ENCODE measurements around the gene BBS4. TPM values are rescaled to one million over a fixed set of nuclear protein-coding genes. Genes with fewer than 3 reads are reported as not detected.
A peak's percentile ranks its signal among the peaks of the same experiment; 100 is the strongest.
"Not testable (repeated sequence)": the region's sequence is repeated elsewhere in the genome, so short reads cannot be mapped to it uniquely, and the experiment has no call there.

The BBS4 gene
- polyA plus RNA-seq, 1 donor from 2014 or later, result 9.2 TPM

DNA sequence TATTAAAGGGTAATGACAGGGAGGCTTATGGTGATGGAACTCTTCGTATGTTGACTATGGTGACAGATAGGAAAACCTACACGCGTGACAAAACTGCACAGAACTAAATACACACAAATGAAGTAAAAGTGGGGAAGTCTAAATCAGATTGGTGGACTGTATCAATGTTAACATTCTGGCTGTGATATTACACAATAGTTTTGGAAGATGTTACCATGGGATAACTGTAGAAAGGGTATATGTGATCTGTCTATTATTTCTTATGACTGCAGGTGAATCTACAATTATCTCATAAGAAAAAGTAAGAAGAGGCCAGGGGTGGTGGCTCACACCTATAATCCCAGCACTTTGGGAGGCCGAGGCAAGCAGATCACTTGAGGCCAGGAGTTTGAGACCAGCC is 9.2 kb upstream of the BBS4 start:
- Mint-ChIP-seq H3K4me1 (peaks cover 0 to 3% (median 0%) of the 10 kb centered on the region in 3 donors), H3K27ac (peak overlapping the region in 1 of 3 donors; percentile 59), H3K36me3 (no peaks in the 10 kb centered on the region), H3K27me3 (peaks cover 9% of the 10 kb centered on the region), H3K9me3 (no peaks in the 10 kb centered on the region), H3K4me3 (no peak overlapping the region)

DNA sequence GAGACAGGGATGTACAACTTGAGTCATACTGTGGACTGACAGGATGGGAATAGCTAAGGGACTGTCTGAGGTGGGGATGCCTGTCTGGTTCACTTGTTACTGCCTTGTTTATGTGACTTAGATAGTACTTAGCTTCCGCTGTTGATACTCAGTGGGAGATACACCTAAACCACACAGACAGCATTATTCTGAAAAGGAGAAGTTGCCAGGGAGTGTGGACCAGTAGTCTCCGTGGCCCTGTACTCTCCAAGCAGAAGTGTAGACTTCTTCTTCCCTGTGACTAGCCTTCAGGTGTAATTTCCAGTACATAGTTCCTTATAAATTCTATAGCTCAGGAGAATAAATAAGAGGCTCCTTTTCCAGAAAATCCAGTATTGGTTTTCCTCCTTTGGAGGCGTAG is 5.1 kb upstream of the BBS4 start:
- no peaks in the 10 kb centered on the region for H3K9me3 Mint-ChIP-seq
- H3K4me1 Mint-ChIP-seq, result peaks cover under 1 to 13% (median 9%) of the 10 kb centered on the region in 3 donors
- peaks cover 6% of the 10 kb centered on the region for H3K27me3 Mint-ChIP-seq
- peak overlapping the region in 1 of 4 donors; percentile 60 for H3K4me3 Mint-ChIP-seq
- no peak overlapping the region for H3K27ac Mint-ChIP-seq
- H3K36me3 Mint-ChIP-seq, result no peaks in the 10 kb centered on the region

DNA sequence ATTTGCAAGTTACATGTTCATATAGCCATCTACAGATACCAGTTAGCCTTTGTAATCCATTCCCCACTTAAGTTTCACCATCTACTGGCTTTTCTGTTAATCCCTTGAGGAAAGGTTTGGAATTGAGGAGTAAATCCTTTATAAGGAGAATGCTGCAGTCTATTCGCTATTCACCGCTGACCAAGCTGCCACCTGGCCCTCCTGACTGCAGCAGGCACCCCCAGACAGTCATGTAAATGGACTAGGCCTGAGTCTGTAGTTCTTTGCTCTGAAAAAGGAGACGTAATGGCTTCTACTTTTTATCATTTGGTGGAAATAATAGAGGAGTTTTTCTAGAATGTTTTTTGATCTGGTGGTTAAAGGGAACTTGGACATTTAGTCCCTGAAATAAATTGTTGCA is 3.2 kb upstream of the BBS4 start:
- no peaks in the 10 kb centered on the region for H3K9me3 Mint-ChIP-seq
- H3K27ac Mint-ChIP-seq, result peak overlapping the region in 1 of 3 donors; percentile 39
- H3K27me3 Mint-ChIP-seq, result peaks cover 6% of the 10 kb centered on the region
- no peaks in the 10 kb centered on the region for H3K36me3 Mint-ChIP-seq
- H3K4me3 Mint-ChIP-seq, result peak overlapping the region in 1 of 4 donors; percentile 38
- peaks cover 10 to 23% (median 19%) of the 10 kb centered on the region in 3 donors for H3K4me1 Mint-ChIP-seq

DNA sequence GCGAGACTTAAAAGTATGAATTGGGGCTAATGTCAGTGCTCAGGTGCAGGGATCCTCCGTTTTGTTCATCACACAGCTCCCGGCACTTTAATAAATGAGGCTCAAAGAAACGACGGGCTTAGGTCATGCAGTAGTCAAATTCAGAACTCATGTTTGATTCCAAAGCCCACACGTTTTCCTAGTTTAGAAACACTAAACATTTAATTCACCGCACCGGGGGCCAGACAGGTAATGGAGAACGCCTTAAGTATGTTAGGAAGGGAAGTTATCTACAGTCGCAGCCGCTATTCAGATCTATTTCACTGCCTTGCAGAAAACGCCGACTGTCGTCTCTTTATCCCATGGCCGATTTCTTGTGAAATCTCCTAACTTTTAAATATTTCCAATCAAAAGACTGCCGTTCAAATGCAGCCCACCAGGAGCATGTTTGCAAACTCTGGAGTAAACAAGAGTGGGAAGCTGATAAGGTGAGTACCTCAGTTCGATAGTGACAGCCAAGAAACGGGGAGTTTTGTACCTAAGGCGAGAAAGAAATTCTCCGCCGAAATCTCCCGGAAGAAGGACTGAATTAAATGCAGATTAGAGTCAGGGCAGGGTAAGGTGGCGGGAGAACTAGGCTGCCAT is 594 bp upstream of the BBS4 start:
- Mint-ChIP-seq H3K9me3 (no peaks in the 10 kb centered on the region), H3K27ac (peak overlapping the region; percentile 96 to 97 (median 96)), H3K4me3 (peak overlapping the region; percentile 97 to 99 (median 99)), H3K4me1 (peaks cover 10 to 23% (median 19%) of the 10 kb centered on the region in 3 donors), H3K27me3 (no peaks in the 10 kb centered on the region), H3K36me3 (no peaks in the 10 kb centered on the region)

DNA sequence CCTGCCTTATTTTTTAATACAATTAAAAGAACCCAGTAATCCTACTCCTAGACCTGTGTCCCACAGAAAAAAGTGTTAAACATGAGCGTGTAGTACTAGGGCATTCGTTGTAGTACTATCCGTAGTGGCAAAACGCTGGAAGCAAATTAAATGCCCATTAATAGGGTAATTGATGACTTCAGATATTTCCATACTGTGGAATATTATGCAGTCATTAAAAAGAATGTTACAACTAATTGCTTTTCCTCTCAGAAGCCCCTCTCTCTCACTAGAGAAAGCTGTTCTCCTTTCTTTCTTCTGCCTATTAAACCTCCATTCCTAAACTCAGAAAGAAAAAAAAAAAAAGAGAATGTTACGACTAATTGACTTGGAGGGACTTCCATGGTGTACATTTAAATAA is 2.7 kb downstream of the BBS4 start:
- Mint-ChIP-seq H3K27me3 (no peaks in the 10 kb centered on the region), H3K4me3 (peak overlapping the region in 1 of 4 donors; percentile 57), H3K36me3 (no peaks in the 10 kb centered on the region), H3K4me1 (peaks cover 10 to 19% (median 18%) of the 10 kb centered on the region in 3 donors), H3K27ac (peak overlapping the region in 1 of 3 donors; percentile 73), H3K9me3 (no peaks in the 10 kb centered on the region)

DNA sequence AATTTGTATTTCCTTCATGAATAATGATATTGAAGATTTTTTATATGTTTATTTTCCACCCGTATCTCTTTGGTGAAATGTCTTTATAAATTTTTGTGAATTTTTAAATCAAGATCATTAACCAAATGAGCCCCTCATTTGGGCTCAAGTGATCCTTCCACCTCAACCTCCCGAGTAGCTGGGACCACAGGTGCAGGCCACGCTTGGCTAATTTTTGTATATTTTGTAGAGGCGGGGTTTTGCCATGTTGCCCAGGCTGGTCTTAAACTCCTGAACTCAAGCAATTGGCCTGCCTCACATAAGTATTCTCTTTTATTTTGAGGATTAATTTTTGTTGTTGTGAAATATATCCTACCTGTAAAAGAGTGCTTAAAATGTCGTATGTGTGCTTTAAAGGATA is 4.9 kb downstream of the BBS4 start:
- Mint-ChIP-seq H3K4me3 (no peak overlapping the region), H3K36me3 (no peaks in the 10 kb centered on the region), H3K27me3 (no peaks in the 10 kb centered on the region), H3K27ac (no peak overlapping the region), H3K4me1 (peaks cover 10 to 13% (median 10%) of the 10 kb centered on the region in 3 donors), H3K9me3 (no peaks in the 10 kb centered on the region)

DNA sequence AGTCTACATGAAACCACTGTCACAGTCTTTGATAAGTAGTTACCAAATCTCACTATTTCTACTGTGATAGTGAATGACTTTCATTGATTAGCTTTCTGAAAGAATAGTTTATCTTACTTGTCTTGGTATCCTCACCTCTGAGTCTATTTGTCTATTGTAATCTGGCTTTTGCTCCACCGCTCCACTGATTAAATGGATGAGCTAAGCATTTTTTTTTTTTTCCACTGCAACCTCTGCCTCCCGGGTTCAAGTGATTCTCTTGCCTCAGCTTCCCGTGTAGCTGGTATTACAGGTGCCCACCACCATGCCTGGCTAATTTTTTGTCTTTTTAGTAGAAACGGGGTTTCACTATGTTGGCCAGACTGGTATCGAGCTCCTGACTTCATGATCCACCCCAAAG is 12.9 kb downstream of the BBS4 start:
- H3K27me3 Mint-ChIP-seq, result no peaks in the 10 kb centered on the region
- peaks cover 0 to 2% (median 2%) of the 10 kb centered on the region in 3 donors for H3K4me1 Mint-ChIP-seq
- no peak overlapping the region for H3K27ac Mint-ChIP-seq
- peaks cover 3% of the 10 kb centered on the region for H3K36me3 Mint-ChIP-seq
- H3K4me3 Mint-ChIP-seq, result no peak overlapping the region
- no peaks in the 10 kb centered on the region for H3K9me3 Mint-ChIP-seq

DNA sequence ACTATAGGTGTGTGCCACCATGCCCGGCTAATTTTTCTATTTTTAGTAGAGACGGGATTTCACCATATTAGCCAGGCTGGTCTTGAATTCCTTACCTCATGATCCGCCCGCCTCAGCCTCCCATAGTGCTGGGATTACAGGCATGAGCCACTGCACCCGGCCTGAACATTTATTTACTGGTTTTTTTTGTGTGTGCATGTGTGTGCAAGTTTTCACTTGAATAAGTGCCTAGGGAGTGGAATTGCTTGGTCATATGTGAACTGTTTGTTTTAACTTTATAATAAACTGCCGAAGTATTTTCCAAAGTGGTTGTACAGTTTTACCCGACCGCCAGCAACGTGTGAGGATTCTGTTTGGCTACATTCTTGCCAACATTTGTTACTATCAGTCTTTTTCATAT is 14.1 kb downstream of the BBS4 start:
- peak overlapping the region in 1 of 3 donors; percentile 8 for H3K27ac Mint-ChIP-seq
- no peaks in the 10 kb centered on the region for H3K27me3 Mint-ChIP-seq
- no peaks in the 10 kb centered on the region for H3K9me3 Mint-ChIP-seq
- no peaks in the 10 kb centered on the region for H3K4me1 Mint-ChIP-seq
- peaks cover 3% of the 10 kb centered on the region for H3K36me3 Mint-ChIP-seq
- H3K4me3 Mint-ChIP-seq, result no peak overlapping the region

DNA sequence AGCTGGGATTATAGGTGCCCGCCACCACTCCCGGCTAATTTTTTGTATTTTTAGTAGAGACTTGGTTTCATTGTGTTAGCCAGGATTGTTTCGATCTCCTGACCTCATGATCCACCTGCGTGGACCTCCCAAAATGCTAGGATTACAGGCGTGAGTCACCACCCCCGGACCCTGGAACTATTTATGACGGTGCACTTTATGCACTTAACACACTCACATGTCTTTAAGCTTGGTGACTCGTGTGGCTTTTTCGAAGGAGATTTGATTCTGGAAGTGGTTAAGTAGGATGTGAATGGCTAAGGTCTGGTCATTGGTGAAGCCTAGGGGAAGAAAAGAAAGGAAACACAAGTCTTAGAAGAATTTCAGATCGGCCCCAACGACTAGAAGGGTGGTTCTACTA is 20.3 kb downstream of the BBS4 start:
- Mint-ChIP-seq H3K4me1 (peaks cover 0 to 4% (median 0%) of the 10 kb centered on the region in 3 donors), H3K4me3 (no peak overlapping the region), H3K27ac (no peak overlapping the region)

DNA sequence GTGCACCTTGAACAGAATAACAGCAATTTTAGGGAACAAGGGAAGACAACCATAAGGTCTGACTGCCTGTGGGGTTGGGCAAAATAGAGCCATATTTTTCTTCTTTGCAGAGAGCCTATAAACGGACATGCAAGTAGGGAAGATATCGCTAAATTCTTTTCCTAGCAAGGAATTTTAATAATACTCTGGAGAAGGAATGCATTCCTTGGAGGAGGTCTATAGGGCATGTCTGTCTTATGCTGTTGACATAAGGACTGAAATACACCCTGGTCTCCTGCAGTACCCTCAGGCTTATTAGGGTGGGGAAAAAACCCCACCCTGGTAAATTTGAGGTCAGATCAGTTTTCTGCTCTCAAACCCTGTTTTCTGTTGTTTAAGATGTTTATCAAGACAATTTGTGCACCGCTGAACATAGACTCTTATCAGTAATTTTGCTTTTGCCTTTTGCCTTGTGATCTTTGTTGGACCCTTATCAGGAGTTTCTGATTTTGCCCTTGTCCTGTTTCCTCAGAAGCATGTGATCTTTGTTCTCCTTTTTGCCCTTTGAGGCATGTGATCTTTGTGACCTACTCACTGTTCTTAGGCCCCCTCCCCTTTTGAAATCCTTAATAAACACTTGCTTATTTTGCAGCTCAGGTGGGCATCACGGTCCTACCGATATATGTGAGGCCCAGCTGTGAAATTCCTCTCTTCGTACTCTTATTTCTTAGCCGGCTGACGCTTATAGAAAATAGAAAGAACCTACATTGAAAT is 22.7 kb downstream of the BBS4 start:
- not testable (repeated sequence) for H3K27ac Mint-ChIP-seq, H3K4me3 Mint-ChIP-seq, H3K4me1 Mint-ChIP-seq, H3K36me3 Mint-ChIP-seq, H3K27me3 Mint-ChIP-seq, H3K9me3 Mint-ChIP-seq

More for the DNA sequence above, 20.3 kb downstream of the BBS4 start:
- Mint-ChIP-seq H3K36me3 (peaks cover 7% of the 10 kb centered on the region), H3K27me3 (no peaks in the 10 kb centered on the region), H3K9me3 (no peaks in the 10 kb centered on the region)

DNA sequence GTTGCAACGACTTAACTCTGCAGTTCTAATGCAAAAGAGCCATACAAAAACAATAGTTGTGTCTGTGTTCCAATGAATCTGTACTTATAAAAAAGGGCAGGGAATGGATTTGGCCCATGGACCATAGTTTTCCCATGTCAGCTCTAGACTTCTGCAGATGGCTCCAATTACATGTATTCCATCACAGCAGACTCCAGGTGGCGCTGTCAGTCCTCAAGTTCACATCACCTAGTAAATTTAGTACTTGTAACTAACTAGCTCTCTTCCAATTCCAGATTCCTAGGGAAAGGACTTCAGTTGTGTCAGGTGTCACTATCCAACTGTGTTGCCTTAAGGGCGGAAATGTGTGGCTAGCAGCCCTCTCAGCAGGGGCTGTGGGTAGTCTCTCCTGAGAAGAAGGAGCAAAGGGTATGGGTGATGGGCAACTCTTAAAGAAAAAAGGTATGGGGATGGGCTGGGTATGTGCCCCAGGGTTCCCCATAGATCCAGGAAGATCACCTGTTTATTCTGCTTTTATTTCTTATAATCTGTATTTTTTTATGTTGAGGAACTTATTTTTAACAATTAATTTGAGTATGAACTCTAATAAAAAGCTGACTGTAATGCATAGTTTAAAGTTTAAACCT is 36.2 kb downstream of the BBS4 start:
- no peaks in the 10 kb centered on the region for H3K4me1 Mint-ChIP-seq
- no peak overlapping the region for H3K27ac Mint-ChIP-seq
- no peaks in the 10 kb centered on the region for H3K9me3 Mint-ChIP-seq
- H3K27me3 Mint-ChIP-seq, result no peaks in the 10 kb centered on the region
- H3K36me3 Mint-ChIP-seq, result peaks cover 2% of the 10 kb centered on the region
- H3K4me3 Mint-ChIP-seq, result no peak overlapping the region

DNA sequence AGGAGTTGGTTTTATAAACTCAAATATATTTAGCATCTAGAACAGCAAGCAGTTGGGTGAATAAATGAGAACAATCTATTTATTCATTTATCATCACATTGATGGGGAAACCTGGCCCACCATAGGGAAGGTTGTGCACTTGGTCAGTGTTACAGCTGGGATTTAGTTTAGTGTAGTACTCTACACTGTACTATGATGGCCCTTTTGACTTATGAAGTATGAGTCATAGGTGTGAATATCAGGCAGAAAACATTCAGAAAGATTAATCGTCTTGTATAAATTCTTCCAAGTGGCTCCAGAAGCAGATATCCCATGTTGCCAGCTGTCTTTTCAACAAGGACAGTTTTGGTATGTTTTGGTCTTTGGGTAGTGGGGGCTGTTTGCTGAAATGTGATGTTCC is 38.0 kb downstream of the BBS4 start:
- Mint-ChIP-seq H3K4me1 (no peaks in the 10 kb centered on the region), H3K27me3 (no peaks in the 10 kb centered on the region), H3K9me3 (no peaks in the 10 kb centered on the region), H3K4me3 (no peak overlapping the region), H3K36me3 (peaks cover 2% of the 10 kb centered on the region), H3K27ac (peak overlapping the region in 1 of 3 donors; percentile 7)

DNA sequence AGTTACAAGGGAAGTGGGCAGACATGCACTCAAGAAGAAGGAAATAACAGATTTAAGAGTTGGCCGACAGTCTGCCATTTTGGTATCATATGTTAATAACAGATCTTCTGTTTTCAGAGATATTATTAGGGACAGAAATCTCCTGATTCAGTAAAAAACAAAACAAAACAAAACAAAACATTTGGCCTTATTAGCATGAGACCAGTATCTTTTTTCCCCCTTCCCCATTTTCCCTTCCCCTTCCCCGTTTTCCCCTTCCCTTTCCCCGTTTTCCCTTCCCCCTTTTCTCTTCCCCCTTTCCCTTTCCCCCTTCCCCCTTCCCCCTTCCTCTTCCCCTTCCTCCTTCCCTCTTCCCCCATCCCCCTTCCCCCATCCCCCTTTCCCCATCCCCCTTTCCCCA is 39.4 kb downstream of the BBS4 start:
- Mint-ChIP-seq H3K4me1 (no peaks in the 10 kb centered on the region), H3K27ac (no peak overlapping the region), H3K9me3 (no peaks in the 10 kb centered on the region), H3K4me3 (no peak overlapping the region), H3K27me3 (no peaks in the 10 kb centered on the region), H3K36me3 (no peaks in the 10 kb centered on the region)

DNA sequence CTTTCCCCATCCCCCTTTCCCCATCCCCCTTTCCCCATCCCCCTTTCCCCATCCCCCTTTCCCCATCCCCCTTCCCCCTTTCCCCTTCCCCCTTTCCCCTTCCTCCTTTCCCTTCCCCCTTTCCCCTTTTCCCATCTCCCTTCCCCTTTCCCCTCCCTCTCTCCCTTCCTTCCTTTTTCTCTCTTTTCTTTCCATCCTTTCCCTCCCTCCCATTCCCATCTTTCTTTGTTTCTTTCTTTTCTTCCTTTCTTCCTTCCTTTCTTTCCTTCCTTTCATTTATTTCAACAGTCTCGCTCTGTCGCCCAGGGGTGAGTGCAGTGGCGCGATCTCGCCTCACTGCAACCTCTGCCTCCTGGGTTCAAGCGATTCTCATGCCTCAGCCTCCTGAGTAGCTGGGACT is 39.8 kb downstream of the BBS4 start:
- H3K27me3 Mint-ChIP-seq, H3K4me1 Mint-ChIP-seq, H3K9me3 Mint-ChIP-seq, H3K36me3 Mint-ChIP-seq, H3K27ac Mint-ChIP-seq, H3K4me3 Mint-ChIP-seq: not testable (repeated sequence)

DNA sequence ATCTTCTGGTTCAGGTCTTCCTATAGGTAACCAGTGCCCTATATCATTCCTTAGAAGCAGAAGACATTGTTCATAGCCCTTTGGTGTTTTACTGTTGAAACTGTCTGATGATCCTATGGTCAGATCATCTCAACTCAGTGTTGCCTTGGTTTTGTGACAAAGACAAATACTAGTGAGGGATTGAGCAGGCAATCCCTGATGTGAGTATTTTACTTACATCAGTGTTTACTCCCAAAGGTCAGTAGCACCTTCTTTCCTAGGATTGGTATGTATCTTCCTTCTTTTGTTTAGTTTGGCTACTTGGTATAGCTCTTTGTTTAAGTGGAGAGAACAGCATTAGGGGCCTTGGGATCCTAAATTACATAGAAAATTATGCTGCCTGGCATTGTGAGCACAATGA is 41.1 kb downstream of the BBS4 start:
- Mint-ChIP-seq H3K4me1 (no peaks in the 10 kb centered on the region), H3K27me3 (no peaks in the 10 kb centered on the region), H3K4me3 (no peak overlapping the region), H3K27ac (no peak overlapping the region), H3K9me3 (no peaks in the 10 kb centered on the region), H3K36me3 (peaks cover 5% of the 10 kb centered on the region)

DNA sequence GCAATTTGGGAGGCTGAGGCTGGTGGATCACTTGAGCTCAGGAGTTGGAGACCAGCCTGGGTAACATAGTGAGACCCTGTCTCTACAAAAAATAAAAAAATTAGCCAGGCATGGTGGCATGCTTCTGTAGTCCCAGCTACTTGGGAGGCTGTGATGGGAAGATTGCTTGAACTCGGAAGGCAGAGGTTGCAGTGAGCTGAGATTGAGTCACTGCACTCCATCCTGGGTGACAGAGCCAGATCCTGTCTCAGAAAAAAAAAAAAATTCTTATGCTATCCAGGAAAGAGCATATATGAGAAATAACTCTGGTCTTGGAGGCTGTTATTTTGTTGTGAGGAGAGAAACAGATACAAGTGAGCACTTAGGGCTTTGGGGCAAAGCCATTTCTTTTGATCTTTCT is 42.2 kb downstream of the BBS4 start:
- not testable (repeated sequence) for H3K9me3 Mint-ChIP-seq, H3K4me3 Mint-ChIP-seq, H3K36me3 Mint-ChIP-seq, H3K4me1 Mint-ChIP-seq, H3K27ac Mint-ChIP-seq, H3K27me3 Mint-ChIP-seq
